Chondrocyte (in vitro differentiated cells): ENCODE measurements around the gene VWA1. TPM values are rescaled to one million over a fixed set of nuclear protein-coding genes. Genes with fewer than 3 reads are reported as not detected.
"Not testable (repeated sequence)": the region's sequence is repeated elsewhere in the genome, so short reads cannot be mapped to it uniquely, and the experiment has no call there.

ENCODE experiments used
- DNase-seq: peaks from one replicate; pipeline ENCODE4 v3.0.0; 2021; ENCODE audit warnings: mixed read lengths, low spot score
- H3K27ac Mint-ChIP-seq: one replicate; pipeline ENCODE4 v1.8.0; 2021; ENCODE audit warnings: mild to moderate bottlenecking, moderate library complexity, mixed read lengths; ENCODE audit not compliant: unreplicated experiment
- H3K27me3 Mint-ChIP-seq: 2 replicates; pipeline ENCODE4 v1.8.0; 2021; ENCODE audit warnings: low read depth, mixed read lengths
- H3K36me3 Mint-ChIP-seq: 2 replicates; pipeline ENCODE4 v1.8.0; 2021; ENCODE audit warnings: low read depth, mixed read lengths
- H3K4me1 Mint-ChIP-seq: 2 replicates; pipeline ENCODE4 v1.8.0; 2021; ENCODE audit warnings: low read depth, mild to moderate bottlenecking, mixed read lengths
- H3K4me3 Mint-ChIP-seq: one replicate; pipeline ENCODE4 v1.8.0; 2021; ENCODE audit warnings: mild to moderate bottlenecking, moderate library complexity, mixed read lengths; ENCODE audit not compliant: unreplicated experiment
- H3K9me3 Mint-ChIP-seq: 2 replicates; pipeline ENCODE4 v1.8.0; 2021; ENCODE audit warnings: low read depth, mixed read lengths
- total RNA-seq: library from RNA; stranded (reverse); gene quantifications from 3 replicates; pipeline ENCODE4 v1.2.1, GENCODE V29; 2021
- TF ChIP-seq, protein P1 (sequence below): fragments of 200-600 bp; sonication (generic); IDR thresholded peaks from 2 replicates; pipeline ENCODE4 v1.5.0; 2021; ENCODE audit warnings: antibody characterized with exemption, mild to moderate bottlenecking, moderate library complexity

Gene VWA1
- total RNA-seq, 1 donor from 2014 or later, result 24.3 TPM

DNA sequence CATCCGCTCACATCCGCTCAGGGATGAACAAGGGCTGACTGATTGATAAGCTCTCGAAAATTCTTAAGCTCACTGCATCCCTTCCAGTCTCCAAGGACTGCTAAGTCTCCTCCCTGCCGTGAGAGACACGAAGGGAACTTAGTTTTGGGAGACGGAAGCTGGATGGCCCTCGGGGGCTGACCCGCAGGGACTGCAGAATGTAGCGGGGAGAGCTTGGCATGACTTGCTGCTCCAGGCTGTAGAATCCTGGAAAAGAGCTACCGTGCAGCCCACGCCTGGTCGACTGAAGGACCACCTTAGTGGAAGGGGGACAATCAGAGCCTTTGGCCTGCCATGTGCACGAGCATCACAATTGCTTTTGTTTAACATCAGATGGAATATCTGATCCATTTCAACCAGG, 19.7 kb upstream of the VWA1 start:
- H3K36me3 Mint-ChIP-seq, result no peaks in the 10 kb centered on the region
- H3K4me1 Mint-ChIP-seq, result no peaks in the 10 kb centered on the region
- DNase-seq, result no peak
- H3K27me3 Mint-ChIP-seq, result no peaks in the 10 kb centered on the region
- TF ChIP-seq, protein P1, sequence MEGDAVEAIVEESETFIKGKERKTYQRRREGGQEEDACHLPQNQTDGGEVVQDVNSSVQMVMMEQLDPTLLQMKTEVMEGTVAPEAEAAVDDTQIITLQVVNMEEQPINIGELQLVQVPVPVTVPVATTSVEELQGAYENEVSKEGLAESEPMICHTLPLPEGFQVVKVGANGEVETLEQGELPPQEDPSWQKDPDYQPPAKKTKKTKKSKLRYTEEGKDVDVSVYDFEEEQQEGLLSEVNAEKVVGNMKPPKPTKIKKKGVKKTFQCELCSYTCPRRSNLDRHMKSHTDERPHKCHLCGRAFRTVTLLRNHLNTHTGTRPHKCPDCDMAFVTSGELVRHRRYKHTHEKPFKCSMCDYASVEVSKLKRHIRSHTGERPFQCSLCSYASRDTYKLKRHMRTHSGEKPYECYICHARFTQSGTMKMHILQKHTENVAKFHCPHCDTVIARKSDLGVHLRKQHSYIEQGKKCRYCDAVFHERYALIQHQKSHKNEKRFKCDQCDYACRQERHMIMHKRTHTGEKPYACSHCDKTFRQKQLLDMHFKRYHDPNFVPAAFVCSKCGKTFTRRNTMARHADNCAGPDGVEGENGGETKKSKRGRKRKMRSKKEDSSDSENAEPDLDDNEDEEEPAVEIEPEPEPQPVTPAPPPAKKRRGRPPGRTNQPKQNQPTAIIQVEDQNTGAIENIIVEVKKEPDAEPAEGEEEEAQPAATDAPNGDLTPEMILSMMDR, result no peak
- H3K27ac Mint-ChIP-seq, result no peak overlapping the region
- no peak overlapping the region for H3K4me3 Mint-ChIP-seq
- peaks cover 11% of the 10 kb centered on the region for H3K9me3 Mint-ChIP-seq

- not testable (repeated sequence) for H3K27me3 Mint-ChIP-seq, H3K36me3 Mint-ChIP-seq, H3K4me1 Mint-ChIP-seq, H3K27ac Mint-ChIP-seq, H3K4me3 Mint-ChIP-seq, DNase-seq, H3K9me3 Mint-ChIP-seq
Observed at GRCh38 chr1:1417396-1417795, 18.1 kb upstream of the VWA1 start.

GRCh38 chr1:1417825-1418463, 17.5 kb upstream of the VWA1 start:
- H3K9me3 Mint-ChIP-seq, H3K27ac Mint-ChIP-seq, H3K27me3 Mint-ChIP-seq, H3K4me1 Mint-ChIP-seq, DNase-seq, H3K36me3 Mint-ChIP-seq, H3K4me3 Mint-ChIP-seq: not testable (repeated sequence)

- H3K27me3 Mint-ChIP-seq, result no peaks in the 10 kb centered on the region
- no peak overlapping the region for H3K27ac Mint-ChIP-seq
- TF ChIP-seq, protein P1, result no peak
- no peaks in the 10 kb centered on the region for H3K36me3 Mint-ChIP-seq
- DNase-seq, result no peak
- H3K9me3 Mint-ChIP-seq, result no peaks in the 10 kb centered on the region
- no peaks in the 10 kb centered on the region for H3K4me1 Mint-ChIP-seq
- no peak overlapping the region for H3K4me3 Mint-ChIP-seq
Observed at GRCh38 chr1:1418464-1419362, 16.8 kb upstream of the VWA1 start.

DNA sequence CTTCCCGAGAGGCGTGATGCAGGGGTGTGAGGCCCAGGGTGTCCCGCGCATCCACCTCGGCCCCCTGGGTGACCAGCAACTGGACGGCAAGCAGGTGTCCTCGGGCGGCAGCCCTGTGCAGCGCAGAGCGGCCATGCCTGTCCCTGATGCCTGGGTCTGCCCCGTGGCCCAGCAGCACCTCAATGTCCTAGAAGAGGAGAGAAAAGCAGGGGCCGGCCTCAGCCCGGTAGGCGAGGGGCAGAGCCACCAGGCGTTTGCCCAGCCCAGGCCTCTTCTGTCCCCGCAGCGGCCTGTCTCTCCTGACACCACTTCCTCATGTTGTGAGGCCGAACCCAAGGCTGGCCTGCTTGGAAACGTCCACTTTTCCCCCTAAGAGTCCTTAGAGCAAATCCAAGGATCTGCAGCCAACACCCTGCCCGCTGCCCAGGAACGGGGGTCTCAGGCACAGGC, 16.1 kb upstream of the VWA1 start:
- H3K9me3 Mint-ChIP-seq, result no peaks in the 10 kb centered on the region
- TF ChIP-seq, protein P1, result no peak
- DNase-seq, result peak; percentile 93
- no peaks in the 10 kb centered on the region for H3K4me1 Mint-ChIP-seq
- no peak overlapping the region for H3K27ac Mint-ChIP-seq
- no peaks in the 10 kb centered on the region for H3K27me3 Mint-ChIP-seq
- no peaks in the 10 kb centered on the region for H3K36me3 Mint-ChIP-seq
- no peak overlapping the region for H3K4me3 Mint-ChIP-seq

- H3K4me3 Mint-ChIP-seq, result no peak overlapping the region
- H3K4me1 Mint-ChIP-seq, result no peaks in the 10 kb centered on the region
- H3K36me3 Mint-ChIP-seq, result no peaks in the 10 kb centered on the region
- no peak overlapping the region for H3K27ac Mint-ChIP-seq
- H3K27me3 Mint-ChIP-seq, result no peaks in the 10 kb centered on the region
- TF ChIP-seq, protein P1, result no peak
- H3K9me3 Mint-ChIP-seq, result no peaks in the 10 kb centered on the region
- DNase-seq, result peak; percentile 94
Observed at GRCh38 chr1:1419813-1420653, 15.5 kb upstream of the VWA1 start.
